ENCODE results near the gene ZBTB8A. TPM values are rescaled to one million over a fixed set of nuclear protein-coding genes. Genes with fewer than 3 reads are reported as not detected.

The ZBTB8A gene
- total and polyA plus RNA-seq, 2 of the 8 experiments (the other 6 are each of a cell fraction or from before 2014, with no cell fraction given) = 2.9 to 10.4 TPM

DNA sequence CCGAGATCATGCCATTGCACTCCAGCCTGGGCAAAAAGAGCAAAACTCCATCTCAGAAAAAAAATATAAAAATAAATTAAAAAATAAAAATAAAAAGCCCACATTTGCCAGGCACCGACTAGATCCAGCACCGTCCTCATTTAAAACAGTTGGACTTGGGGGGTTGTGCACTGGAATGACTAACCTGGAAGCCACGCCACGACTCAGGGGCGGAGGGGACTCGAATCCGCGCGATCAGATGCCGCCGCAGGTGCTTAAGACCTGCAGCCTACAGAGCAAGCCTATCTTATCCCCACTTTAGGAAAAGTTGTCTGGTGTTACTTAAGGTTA is 72.6 kb downstream of the ZBTB8A start:
- Histone ChIP-seq H4K91ac (replicated peaks; ENCODE audit: insufficient read length, low read length) (no peak overlapping the region), H2BK5ac (ENCODE audit: low read depth, low read length) (0 out of 2 replicates have a peak overlapping the region, but pooled peaks have one; percentile 35), H3K79me2 (ENCODE audit: control insufficient read depth in 1 of 2, insufficient read depth in 2 of 2, low read length in 2 of 2) (no peaks in the 10 kb centered on the region), H2BK12ac (ENCODE audit: low read depth, low read length) (no peak overlapping the region), H4K20me1 (replicated peaks in 1 of 2; ENCODE audit: control insufficient read depth in 1 of 2, insufficient read depth in 2 of 2, low read length in 2 of 2) (no peaks in the 10 kb centered on the region), H2BK15ac (ENCODE audit: low read length) (no peak overlapping the region), H2BK120ac (replicated peaks; ENCODE audit: low read depth, low read length) (no peak overlapping the region), H3K4me2 (ENCODE audit: insufficient read depth in 1 of 2, low read depth in 2 of 2, low read length in 2 of 2) (peak overlapping the region; percentile 57 to 77), H3K4ac (replicated peaks; ENCODE audit: insufficient read length, low read depth, low read length) (no peak overlapping the region), H2AFZ (ENCODE audit: low read length) (peak overlapping the region; percentile 100), H3K4me1 (replicated peaks in 1 of 4; ENCODE audit: control insufficient read depth in 3 of 4, insufficient read depth in 4 of 4, low read length in 3 of 4) (no peaks in the 10 kb centered on the region; a peak in 1 of 7 replicates), H2BK20ac (ENCODE audit: low read length) (no peak overlapping the region), H3K4me3 (ENCODE audit: extremely low read depth in 1 of 4, insufficient read depth in 2 of 4, low read depth in 3 of 4, low read length in 4 of 4) (peak overlapping the region; percentile 32 to 72 (median 53); a peak in 7 of 8 replicates), H3K27ac (ENCODE audit: low read depth, low read length) (no peak overlapping the region), H4K5ac (ENCODE audit: insufficient read length, low read depth, low read length) (no peak overlapping the region), H3K23ac (ENCODE audit: insufficient read length) (no peak overlapping the region), H3K36me3 (ENCODE audit: control insufficient read depth in 2 of 4, insufficient read depth in 4 of 4, low read length in 3 of 4) (no peaks in the 10 kb centered on the region), H3K79me1 (ENCODE audit: low read depth, low read length) (no peaks in the 10 kb centered on the region), H3K18ac (ENCODE audit: extremely low read depth, low read length) (no peak overlapping the region; the same call in 1 of the 2 replicates), H2AK5ac (ENCODE audit: low read depth, low read length) (no peak overlapping the region), H3K23me2 (ENCODE audit: low read depth, low read length) (no peaks in the 10 kb centered on the region), H3K9ac (replicated peaks in 1 of 4; ENCODE audit: extremely low read depth in 1 of 4, low read depth in 3 of 4, low read length in 3 of 4) (peak overlapping the region in 1 of 4 experiments; percentile 54; a peak in 2 of 7 replicates), H3K56ac (replicated peaks; ENCODE audit: insufficient read length, low read depth, low read length) (peak overlapping the region; percentile 39), H3K9me3 (ENCODE audit: insufficient read depth in 2 of 2, low read depth in 1 of 2, low read length in 1 of 2) (peaks cover 0 to 2% of the 10 kb centered on the region in 2 experiments; a peak in 1 of 4 replicates), H4K8ac (ENCODE audit: extremely low read depth, insufficient read depth, low read length) (no peak overlapping the region), H3K27me3 (replicated peaks in 1 of 4; ENCODE audit: control insufficient read depth in 3 of 4, extremely low read depth in 1 of 4, insufficient read depth in 3 of 4, low read length in 3 of 4) (no peaks in the 10 kb centered on the region), H3K14ac (ENCODE audit: insufficient read length) (no peak overlapping the region)
- 27% methylated on average over 12 of the region's 12 CpGs; no CpG with 5 or more reads in 1 of the 2 experiments for WGBS, 2 experiments (ENCODE audit: extremely low coverage in 1 of 2, insufficient coverage in 1 of 2, insufficient read length in 1 of 2, insufficient replicate concordance in 2 of 2, low coverage in 1 of 2, low lambda C conversion rate in 2 of 2, missing lambda C conversion rate in 1 of 2)
- FAIRE-seq = no peak
- no peak for TF ChIP-seq EZH2 (IDR thresholded peaks at IDR 0.05; ENCODE audit: low read depth, low read length, severe bottlenecking)
- TF ChIP-seq KDM4A (IDR thresholded peaks at IDR 0.05; ENCODE audit: low read depth, low read length, severe bottlenecking) = peak; percentile 79
- no peak for DNase-seq (ENCODE audit: low read depth in 1 of 2, low spot score in 2 of 2)
- ChIA-PET CTCF (ENCODE audit: partially characterized antibody) (interaction anchor here (0.6 to 3.7 kb wide), 8 partner anchors 9 to 213 kb away, joined by 3 to 18 read pairs (median 3); no protein-coding TSS in a partner anchor), POLR2A (ENCODE audit: partially characterized antibody) (interaction anchor here (0.9 to 3.2 kb wide), 12 partner anchors 9 to 218 kb away, joined by 3 to 12 read pairs (median 6); partner anchors contain the start of genes BSDC1 and RBBP4)
